OCI-LY3 (cell line): ENCODE measurements around the gene SLAIN1.

Source experiments
- CTCF ChIP-seq: fragments of 200-600, 300-600 bp; sonication (generic); IDR thresholded peaks from 2 replicates; pipeline ENCODE4 v1.5.1; 2014; ENCODE audit warnings: antibody characterized with exemption, low read length, low read depth
- EZH2phosphoT487 ChIP-seq: fragments of 200-600 bp; shearing (Covaris generic); IDR thresholded peaks from 2 replicates; pipeline ENCODE4 v1.6.1; 2018; ENCODE audit warnings: antibody characterized with exemption, mixed run types, low read depth

- no peak for TF ChIP-seq CTCF
- no peak for TF ChIP-seq EZH2phosphoT487
Observed at GRCh38 chr13:77724092-77724491, 26.6 kb downstream of the SLAIN1 start.
